PFSK-1 (cell line): ENCODE data around the gene LIPG.

Experiments used
- FOXP2 ChIP-seq: optimal IDR thresholded peaks from 2 replicates; pipeline ENCODE3; 2011; ENCODE audit warnings: borderline replicate concordance, control low read depth, inconsistent platforms; ENCODE audit not compliant: insufficient read depth; ENCODE audit errors: extremely low read length, extremely low read depth
- POLR2AphosphoS5 ChIP-seq: IDR thresholded peaks from 2 replicates; pipeline ENCODE4 v1.6.1; 2012; ENCODE audit warnings: low read depth, mild to moderate bottlenecking, control low read depth, low read length, moderate library complexity
- SIN3A ChIP-seq: IDR thresholded peaks from 2 replicates; pipeline ENCODE4 v1.6.1; 2012; ENCODE audit warnings: mild to moderate bottlenecking, low read length, moderate library complexity, borderline replicate concordance; ENCODE audit not compliant: insufficient read depth
- TAF1 ChIP-seq: IDR thresholded peaks from 2 replicates; pipeline ENCODE4 v1.6.1; 2012; ENCODE audit warnings: low read length, control low read depth, borderline replicate concordance; ENCODE audit not compliant: insufficient read depth
- TF ChIP-seq, protein P1 (sequence below), 2 experiments: IDR thresholded peaks; 2 replicates each; pipeline versions ENCODE4 v1.6.1 to v1.8.0; 2011 to 2012; ENCODE audit warnings: low read depth in 2 of 2, low read length in 2 of 2, control low read depth in 1 of 2, inconsistent platforms in 1 of 2, mild to moderate bottlenecking in 1 of 2, moderate library complexity in 1 of 2; ENCODE audit not compliant: insufficient read depth in 1 of 2

LIPG gene

DNA sequence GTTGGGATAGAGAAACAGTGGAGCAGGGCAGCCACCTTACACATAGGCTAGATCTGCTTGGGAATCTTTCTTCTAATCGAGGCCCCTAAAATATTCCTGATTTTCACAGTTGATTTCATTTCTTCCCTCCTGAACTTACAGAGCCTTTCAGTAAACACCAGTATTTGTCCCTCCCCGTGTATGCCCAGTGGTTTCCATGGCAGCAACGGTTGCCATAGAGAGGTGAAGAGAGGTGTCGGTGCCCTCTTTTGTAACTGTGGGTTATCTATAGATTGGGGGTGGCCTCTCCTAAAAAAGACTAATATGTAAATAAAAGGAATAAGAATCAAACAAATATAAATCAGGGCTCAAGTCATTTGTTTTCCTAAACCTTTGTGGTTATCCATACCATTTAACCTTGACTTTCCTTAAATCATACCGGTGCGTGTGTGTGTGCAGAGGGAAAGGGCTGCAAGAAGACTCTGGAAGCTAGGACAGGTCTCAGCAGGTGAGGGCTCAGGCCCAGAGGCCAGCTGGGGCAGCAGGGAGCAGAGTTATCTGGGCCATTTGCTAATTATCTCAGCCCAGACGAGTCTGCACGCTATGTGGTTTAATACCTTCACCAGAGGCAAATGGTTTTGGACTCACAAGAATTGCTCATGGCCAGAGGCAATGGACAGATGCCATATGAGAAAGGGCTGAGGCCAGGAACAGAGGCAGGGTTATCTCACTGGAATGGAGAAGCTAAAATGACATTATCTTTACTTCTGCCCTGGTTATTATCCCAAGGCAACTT is 35.5 kb downstream of the LIPG start:
- TF ChIP-seq, protein P1, sequence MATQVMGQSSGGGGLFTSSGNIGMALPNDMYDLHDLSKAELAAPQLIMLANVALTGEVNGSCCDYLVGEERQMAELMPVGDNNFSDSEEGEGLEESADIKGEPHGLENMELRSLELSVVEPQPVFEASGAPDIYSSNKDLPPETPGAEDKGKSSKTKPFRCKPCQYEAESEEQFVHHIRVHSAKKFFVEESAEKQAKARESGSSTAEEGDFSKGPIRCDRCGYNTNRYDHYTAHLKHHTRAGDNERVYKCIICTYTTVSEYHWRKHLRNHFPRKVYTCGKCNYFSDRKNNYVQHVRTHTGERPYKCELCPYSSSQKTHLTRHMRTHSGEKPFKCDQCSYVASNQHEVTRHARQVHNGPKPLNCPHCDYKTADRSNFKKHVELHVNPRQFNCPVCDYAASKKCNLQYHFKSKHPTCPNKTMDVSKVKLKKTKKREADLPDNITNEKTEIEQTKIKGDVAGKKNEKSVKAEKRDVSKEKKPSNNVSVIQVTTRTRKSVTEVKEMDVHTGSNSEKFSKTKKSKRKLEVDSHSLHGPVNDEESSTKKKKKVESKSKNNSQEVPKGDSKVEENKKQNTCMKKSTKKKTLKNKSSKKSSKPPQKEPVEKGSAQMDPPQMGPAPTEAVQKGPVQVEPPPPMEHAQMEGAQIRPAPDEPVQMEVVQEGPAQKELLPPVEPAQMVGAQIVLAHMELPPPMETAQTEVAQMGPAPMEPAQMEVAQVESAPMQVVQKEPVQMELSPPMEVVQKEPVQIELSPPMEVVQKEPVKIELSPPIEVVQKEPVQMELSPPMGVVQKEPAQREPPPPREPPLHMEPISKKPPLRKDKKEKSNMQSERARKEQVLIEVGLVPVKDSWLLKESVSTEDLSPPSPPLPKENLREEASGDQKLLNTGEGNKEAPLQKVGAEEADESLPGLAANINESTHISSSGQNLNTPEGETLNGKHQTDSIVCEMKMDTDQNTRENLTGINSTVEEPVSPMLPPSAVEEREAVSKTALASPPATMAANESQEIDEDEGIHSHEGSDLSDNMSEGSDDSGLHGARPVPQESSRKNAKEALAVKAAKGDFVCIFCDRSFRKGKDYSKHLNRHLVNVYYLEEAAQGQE (IDR thresholded peaks at IDR 0.05; ENCODE audit: insufficient read depth in 1 of 2, low read depth in 2 of 2, low read length in 2 of 2), result no peak
- TF ChIP-seq FOXP2, result no peak
- TF ChIP-seq POLR2AphosphoS5, result no peak
- no peak for TF ChIP-seq SIN3A
- TF ChIP-seq TAF1, result no peak

DNA sequence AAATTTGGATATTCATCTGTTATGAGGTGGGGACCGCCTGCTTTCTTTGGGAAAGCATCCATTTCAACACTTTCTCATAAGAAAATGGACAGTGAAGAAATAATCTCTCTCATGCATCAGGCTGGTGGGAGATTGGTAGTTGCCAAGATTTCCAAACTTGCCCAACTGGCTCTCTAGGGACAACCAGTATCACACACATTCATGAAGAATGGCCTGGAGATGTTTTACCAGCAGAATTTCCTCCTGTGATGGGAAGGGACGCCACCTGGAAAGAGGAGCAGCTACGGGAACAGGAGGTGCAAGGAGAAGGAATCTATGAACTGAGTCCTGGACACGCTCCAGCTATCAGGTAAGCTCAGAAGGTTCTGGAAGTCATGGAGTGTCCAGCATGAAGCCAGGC is 39.4 kb downstream of the LIPG start:
- no peak for TF ChIP-seq FOXP2
- no peak for TF ChIP-seq TAF1
- TF ChIP-seq, protein P1 (IDR thresholded peaks at IDR 0.05; ENCODE audit: insufficient read depth in 1 of 2, low read depth in 2 of 2, low read length in 2 of 2), result no peak
- TF ChIP-seq SIN3A, result no peak
- no peak for TF ChIP-seq POLR2AphosphoS5

DNA sequence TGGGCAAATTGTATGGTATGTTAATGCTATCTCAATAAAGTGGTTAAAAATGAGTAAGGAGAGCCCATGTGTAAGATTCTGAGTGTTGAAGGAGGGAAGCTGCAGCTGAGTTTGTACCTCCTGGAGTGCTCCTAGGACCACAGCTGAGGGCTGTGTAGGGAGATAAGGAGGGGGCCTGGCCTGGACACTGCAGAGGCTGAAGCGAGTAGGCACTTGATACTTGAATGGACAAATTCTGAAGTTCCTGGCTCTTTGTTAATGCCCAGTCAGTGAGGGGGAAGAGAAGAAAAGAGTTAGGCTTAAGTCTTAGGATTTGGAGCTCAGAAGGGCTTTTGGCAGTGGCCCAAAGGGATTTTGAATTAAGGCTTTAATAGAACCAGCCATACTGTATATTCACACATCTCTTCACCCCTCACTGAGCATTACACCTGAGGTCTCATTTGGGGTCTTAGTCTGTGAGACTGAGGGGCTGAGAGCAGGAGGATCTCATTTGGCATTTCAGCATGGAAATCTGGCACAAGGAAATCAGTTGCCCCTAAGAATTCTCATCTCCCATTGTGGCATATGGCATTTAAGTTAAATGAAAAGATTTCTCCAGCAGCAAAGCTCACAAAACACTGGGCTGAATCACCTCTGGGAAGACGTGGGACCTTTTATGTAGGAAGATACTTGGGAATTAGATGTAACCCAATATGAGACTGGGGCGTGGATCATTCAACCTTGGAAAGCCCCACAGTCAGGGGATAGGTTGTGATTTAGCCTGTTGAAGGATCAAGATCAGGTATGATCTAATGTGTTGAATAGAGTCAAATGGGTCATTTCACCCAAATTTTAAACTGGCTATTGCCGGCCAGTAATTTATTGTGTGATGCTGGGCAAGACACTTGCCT is 46.8 kb downstream of the LIPG start:
- TF ChIP-seq FOXP2 (no peak), POLR2AphosphoS5 (no peak), SIN3A (no peak), TAF1 (no peak)
- TF ChIP-seq, protein P1 (IDR thresholded peaks at IDR 0.05; ENCODE audit: insufficient read depth in 1 of 2, low read depth in 2 of 2, low read length in 2 of 2), result no peak

DNA sequence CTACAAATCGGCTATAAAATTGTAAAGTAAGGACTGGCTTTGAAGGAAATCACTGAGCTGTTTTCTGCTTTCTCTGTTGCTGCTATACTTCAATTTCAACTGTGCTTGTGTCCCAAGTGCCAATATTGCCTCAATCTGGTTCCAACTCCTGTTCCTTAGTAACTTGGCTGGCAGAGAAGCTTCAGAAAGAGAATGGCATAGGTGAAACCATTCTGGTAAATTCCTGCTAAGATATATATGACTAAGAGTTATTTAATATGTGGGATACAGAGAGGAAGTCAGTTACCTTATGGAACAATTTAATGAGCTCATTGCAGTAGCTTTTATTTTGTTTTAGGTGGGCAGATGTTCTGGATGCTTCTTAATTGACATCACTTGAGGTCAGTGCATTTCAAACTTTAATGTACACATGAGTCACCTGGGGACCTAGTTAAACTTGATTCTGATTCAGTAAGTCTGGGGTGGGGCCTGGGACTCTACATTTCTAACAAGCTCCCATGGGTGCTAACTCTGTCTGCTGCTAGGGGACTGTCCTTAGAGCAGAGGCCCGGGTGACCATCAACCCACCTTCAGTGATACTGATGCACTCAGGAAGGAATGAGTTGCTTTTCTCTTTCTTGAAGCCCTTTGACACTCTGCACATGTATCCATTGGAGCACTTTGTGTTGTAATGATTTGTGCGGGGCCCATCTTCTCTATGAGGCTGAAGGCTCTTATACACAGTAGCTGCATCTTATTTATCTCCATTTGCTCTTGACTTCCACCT is 47.6 kb downstream of the LIPG start:
- TF ChIP-seq SIN3A (no peak), POLR2AphosphoS5 (no peak), FOXP2 (no peak), TAF1 (no peak)
- TF ChIP-seq, protein P1 (IDR thresholded peaks at IDR 0.05; ENCODE audit: insufficient read depth in 1 of 2, low read depth in 2 of 2, low read length in 2 of 2), result no peak
